ENCODE measurements around the gene EFCAB11.

Gene EFCAB11

GRCh38 chr14:89760086-89760485, 194.4 kb downstream of the EFCAB11 start:
- DNase-seq: no peak

GRCh38 chr14:89757313-89757939, 197.1 kb downstream of the EFCAB11 start:
- no peak for DNase-seq

GRCh38 chr14:89755816-89756215, 198.7 kb downstream of the EFCAB11 start:
- DNase-seq: no peak

- no peak for DNase-seq
Measured at GRCh38 chr14:89753828-89754412, 200.6 kb downstream of the EFCAB11 start.

- no peak for DNase-seq
Measured at GRCh38 chr14:89750908-89751392, 203.6 kb downstream of the EFCAB11 start.

GRCh38 chr14:89750281-89750755, 204.2 kb downstream of the EFCAB11 start:
- no peak for DNase-seq

- no peak for DNase-seq
Measured at GRCh38 chr14:89748004-89748403, 206.5 kb downstream of the EFCAB11 start.

GRCh38 chr14:89747126-89747525, 207.4 kb downstream of the EFCAB11 start:
- no peak for DNase-seq

GRCh38 chr14:89746654-89747053, 207.9 kb downstream of the EFCAB11 start:
- no peak for DNase-seq

GRCh38 chr14:89746135-89746534, 208.4 kb downstream of the EFCAB11 start:
- DNase-seq: no peak
